ENCODE measurements around the gene ATP5F1E. TPM values are rescaled to one million over a fixed set of nuclear protein-coding genes. Genes with fewer than 3 reads are reported as not detected.

The ATP5F1E gene
- total and polyA plus RNA-seq, 9 of the 15 experiments (the other 6 are each of a cell fraction or from before 2014, with no cell fraction given), result 60.3 to 162 (median 113) TPM

DNA sequence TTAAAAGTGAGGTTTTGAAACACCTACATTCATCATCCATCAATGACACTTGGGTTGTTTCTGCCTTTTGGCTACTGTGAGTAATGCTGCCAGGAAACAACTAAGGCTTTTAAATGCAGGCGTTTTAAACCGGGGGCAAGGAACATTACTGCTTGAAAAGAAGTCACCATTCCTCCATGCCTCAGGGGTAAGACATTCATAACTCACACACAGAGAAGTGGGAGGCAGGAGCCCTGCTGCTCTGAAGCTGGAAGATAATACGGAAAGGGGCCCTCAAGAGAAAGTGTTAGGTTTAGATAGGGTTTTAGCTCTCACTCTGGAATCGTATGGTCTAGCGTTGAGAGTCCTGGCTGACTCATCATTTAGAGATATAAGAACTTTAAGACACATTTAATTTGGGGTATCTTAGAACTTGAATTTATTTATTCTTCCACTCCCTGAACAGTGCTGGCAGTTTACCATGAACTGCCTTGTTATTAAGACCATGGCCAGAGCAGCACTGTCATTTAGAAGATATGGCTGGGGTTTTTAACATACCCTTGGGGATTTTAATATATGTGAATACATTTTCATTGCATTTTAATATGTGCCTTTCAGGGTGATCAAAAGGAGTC, 11.1 kb downstream of the ATP5F1E start (continued):
- TF ChIP-seq, protein P1, sequence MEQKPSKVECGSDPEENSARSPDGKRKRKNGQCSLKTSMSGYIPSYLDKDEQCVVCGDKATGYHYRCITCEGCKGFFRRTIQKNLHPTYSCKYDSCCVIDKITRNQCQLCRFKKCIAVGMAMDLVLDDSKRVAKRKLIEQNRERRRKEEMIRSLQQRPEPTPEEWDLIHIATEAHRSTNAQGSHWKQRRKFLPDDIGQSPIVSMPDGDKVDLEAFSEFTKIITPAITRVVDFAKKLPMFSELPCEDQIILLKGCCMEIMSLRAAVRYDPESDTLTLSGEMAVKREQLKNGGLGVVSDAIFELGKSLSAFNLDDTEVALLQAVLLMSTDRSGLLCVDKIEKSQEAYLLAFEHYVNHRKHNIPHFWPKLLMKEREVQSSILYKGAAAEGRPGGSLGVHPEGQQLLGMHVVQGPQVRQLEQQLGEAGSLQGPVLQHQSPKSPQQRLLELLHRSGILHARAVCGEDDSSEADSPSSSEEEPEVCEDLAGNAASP (IDR thresholded peaks at IDR 0.05), result no peak
- TF ChIP-seq ZNF561 (CRISPR knock-in tag; conservative IDR thresholded peaks at IDR 0.05), result no peak
- TF ChIP-seq RBBP5 (IDR thresholded peaks at IDR 0.05; ENCODE audit: borderline replicate concordance, insufficient read depth, low read length, poor library complexity, severe bottlenecking), result peak; percentile 17
- no peak for TF ChIP-seq BACH1 (tag; IDR thresholded peaks at IDR 0.05)
- 0 out of 2 replicates have a peak, but pooled peaks have one; percentile 51 for TF ChIP-seq ZNF24 (IDR thresholded peaks at IDR 0.05)
- no peak for TF ChIP-seq POLR2B (IDR thresholded peaks at IDR 0.05; ENCODE audit: low read depth, partially characterized antibody)
- TF ChIP-seq, protein P2, sequence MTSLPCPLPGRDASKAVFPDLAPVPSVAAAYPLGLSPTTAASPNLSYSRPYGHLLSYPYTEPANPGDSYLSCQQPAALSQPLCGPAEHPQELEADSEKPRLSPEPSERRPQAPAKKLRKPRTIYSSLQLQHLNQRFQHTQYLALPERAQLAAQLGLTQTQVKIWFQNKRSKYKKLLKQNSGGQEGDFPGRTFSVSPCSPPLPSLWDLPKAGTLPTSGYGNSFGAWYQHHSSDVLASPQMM (CRISPR knock-in tag; IDR thresholded peaks at IDR 0.05), result no peak
- no peak for TF ChIP-seq MCM2 (IDR thresholded peaks at IDR 0.05; ENCODE audit: low read depth)
- TF ChIP-seq SIN3B (IDR thresholded peaks at IDR 0.05; ENCODE audit: low read depth), result no peak
- TF ChIP-seq ZNF239 (CRISPR knock-in tag; IDR thresholded peaks at IDR 0.05), result no peak
- TF ChIP-seq SOX6 (IDR thresholded peaks at IDR 0.05), result peak; percentile 86
- TF ChIP-seq, protein P3, sequence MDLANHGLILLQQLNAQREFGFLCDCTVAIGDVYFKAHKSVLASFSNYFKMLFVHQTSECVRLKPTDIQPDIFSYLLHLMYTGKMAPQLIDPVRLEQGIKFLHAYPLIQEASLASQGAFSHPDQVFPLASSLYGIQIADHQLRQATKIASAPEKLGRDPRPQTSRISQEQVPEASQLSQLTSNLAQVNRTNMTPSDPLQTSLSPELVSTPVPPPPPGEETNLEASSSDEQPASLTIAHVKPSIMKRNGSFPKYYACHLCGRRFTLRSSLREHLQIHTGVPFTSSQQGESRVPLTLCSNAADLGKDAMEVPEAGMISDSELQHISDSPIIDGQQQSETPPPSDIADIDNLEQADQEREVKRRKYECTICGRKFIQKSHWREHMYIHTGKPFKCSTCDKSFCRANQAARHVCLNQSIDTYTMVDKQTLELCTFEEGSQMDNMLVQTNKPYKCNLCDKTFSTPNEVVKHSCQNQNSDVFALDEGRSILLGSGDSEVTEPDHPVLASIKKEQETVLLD (IDR thresholded peaks at IDR 0.05), result peak; percentile 71; the same call in 1 of the 2 replicates
- TF ChIP-seq ZNF583 (CRISPR knock-in tag; IDR thresholded peaks at IDR 0.05), result no peak
- TF ChIP-seq, protein P4, sequence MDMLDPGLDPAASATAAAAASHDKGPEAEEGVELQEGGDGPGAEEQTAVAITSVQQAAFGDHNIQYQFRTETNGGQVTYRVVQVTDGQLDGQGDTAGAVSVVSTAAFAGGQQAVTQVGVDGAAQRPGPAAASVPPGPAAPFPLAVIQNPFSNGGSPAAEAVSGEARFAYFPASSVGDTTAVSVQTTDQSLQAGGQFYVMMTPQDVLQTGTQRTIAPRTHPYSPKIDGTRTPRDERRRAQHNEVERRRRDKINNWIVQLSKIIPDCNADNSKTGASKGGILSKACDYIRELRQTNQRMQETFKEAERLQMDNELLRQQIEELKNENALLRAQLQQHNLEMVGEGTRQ (CRISPR knock-in tag; IDR thresholded peaks at IDR 0.05), result no peak
- TF ChIP-seq ATF3 (IDR thresholded peaks at IDR 0.05), result peak; percentile 91
- peak; percentile 74; the same call in 1 of the 2 replicates for TF ChIP-seq ATF3 (CRISPR knock-in tag; conservative IDR thresholded peaks at IDR 0.05)
- TF ChIP-seq ATF1 (CRISPR knock-in tag; IDR thresholded peaks at IDR 0.05), result no peak
- TF ChIP-seq ATF1 (tag; IDR thresholded peaks at IDR 0.05), result peak; percentile 44; the same call in 1 of the 2 replicates
- TF ChIP-seq ZNF384 (IDR thresholded peaks at IDR 0.05; ENCODE audit: low read depth, low read length), result no peak
- no peak for TF ChIP-seq TSC22D4 (tag; IDR thresholded peaks at IDR 0.05)
- TF ChIP-seq MAZ (CRISPR knock-in tag; conservative IDR thresholded peaks at IDR 0.05 in 1 of 2, IDR thresholded peaks at IDR 0.05 in 1 of 2), result peak in 1 of 2 experiments; percentile 37; a peak in 1 of 4 replicates
- no peak for TF ChIP-seq SREBF2 (CRISPR knock-in tag; IDR thresholded peaks at IDR 0.05)
- TF ChIP-seq ZKSCAN1 (IDR thresholded peaks at IDR 0.05; ENCODE audit: low read depth, low read length), result peak; percentile 39; the same call in 1 of the 2 replicates
- TF ChIP-seq PML (IDR thresholded peaks at IDR 0.05; ENCODE audit: low read length), result peak; percentile 97
- peak; percentile 51 to 87; a peak in 3 of 4 replicates for TF ChIP-seq RCOR1 (IDR thresholded peaks at IDR 0.05; ENCODE audit: borderline replicate concordance in 1 of 2, low read depth in 2 of 2, low read length in 2 of 2)
